ENCODE measurements around the gene TERT.

DNA sequence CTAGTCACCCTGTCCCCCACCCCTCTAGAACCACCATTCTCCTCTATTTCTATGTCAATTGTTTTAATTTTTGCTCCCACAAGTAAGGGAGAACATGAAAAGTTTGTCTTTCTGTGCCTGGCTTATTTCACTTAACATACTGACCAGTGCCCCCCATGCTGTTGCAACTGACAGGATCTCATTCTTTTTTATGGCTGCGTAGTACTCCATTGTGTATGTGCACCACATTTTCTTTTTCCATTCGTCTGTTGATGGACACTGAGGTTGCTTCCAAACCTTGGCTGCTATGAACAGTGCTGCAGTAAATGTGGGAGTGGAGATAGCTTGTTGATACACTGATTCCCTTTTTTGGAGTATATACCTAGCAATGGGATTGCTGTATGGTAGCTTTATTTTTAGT, 7.4 kb upstream of the TERT start:
- TF ChIP-seq CTCF (conservative IDR thresholded peaks at IDR 0.05; ENCODE audit: low read depth, low read length) (no peak), POLR2A (IDR thresholded peaks at IDR 0.05; ENCODE audit: low read depth, low read length) (no peak)
